Activated T-cell treated with anti-CD3 and anti-CD28 coated beads, Interleukin-2, amount 50 U/mL, for 72 hours (primary cell): ENCODE data around the gene UMODL1. TPM values are rescaled to one million over a fixed set of nuclear protein-coding genes. Genes with fewer than 3 reads are reported as not detected.
"Not testable (repeated sequence)": the region's sequence is repeated elsewhere in the genome, so short reads cannot be mapped to it uniquely, and the experiment has no call there.

Experiments used
- ATAC-seq, 2 donors: fragments of 150-1000 bp; cut with Tn5 transposase; replicated peaks in 1 of 2; 2 replicates each; pipeline ENCODE4 v1.10.0; 2021; ENCODE audit warnings: moderate library complexity in 2 of 2, mild to moderate bottlenecking in 1 of 2
- DNase-seq, 2 donors: peaks; one replicate each; pipeline ENCODE4 v3.0.0; 2021 to 2022; ENCODE audit warnings: mixed read lengths in 1 of 2
- H3K27ac Mint-ChIP-seq: one replicate; pipeline ENCODE4 v1.8.0; 2022; ENCODE audit warnings: mild to moderate bottlenecking, moderate library complexity, mixed read lengths
- H3K27me3 Mint-ChIP-seq: one replicate; pipeline ENCODE4 v1.8.0; 2022; ENCODE audit warnings: low read depth, mixed read lengths
- H3K36me3 Mint-ChIP-seq, 2 donors: one replicate each; pipeline ENCODE4 v1.8.0; 2022; ENCODE audit warnings: mixed read lengths in 2 of 2, mild to moderate bottlenecking in 1 of 2; ENCODE audit not compliant: insufficient read depth in 2 of 2
- H3K4me1 Mint-ChIP-seq: one replicate; pipeline ENCODE4 v1.8.0; 2022; ENCODE audit warnings: low read depth, mixed read lengths
- H3K4me3 Mint-ChIP-seq, 2 donors: one replicate each; pipeline ENCODE4 v1.8.0; 2022; ENCODE audit warnings: mild to moderate bottlenecking in 2 of 2, mixed read lengths in 2 of 2, moderate library complexity in 2 of 2
- H3K9me3 Mint-ChIP-seq, 2 donors: one replicate each; pipeline ENCODE4 v1.8.0; 2022; ENCODE audit warnings: mixed read lengths in 2 of 2
- total RNA-seq, 2 donors: library from RNA; stranded (reverse); gene quantifications; one replicate each; pipeline ENCODE4 v1.2.3, GENCODE V29; 2022

The UMODL1 gene
- total RNA-seq, 2 donors from 2014 or later, result 0.39 to 0.89 TPM

DNA sequence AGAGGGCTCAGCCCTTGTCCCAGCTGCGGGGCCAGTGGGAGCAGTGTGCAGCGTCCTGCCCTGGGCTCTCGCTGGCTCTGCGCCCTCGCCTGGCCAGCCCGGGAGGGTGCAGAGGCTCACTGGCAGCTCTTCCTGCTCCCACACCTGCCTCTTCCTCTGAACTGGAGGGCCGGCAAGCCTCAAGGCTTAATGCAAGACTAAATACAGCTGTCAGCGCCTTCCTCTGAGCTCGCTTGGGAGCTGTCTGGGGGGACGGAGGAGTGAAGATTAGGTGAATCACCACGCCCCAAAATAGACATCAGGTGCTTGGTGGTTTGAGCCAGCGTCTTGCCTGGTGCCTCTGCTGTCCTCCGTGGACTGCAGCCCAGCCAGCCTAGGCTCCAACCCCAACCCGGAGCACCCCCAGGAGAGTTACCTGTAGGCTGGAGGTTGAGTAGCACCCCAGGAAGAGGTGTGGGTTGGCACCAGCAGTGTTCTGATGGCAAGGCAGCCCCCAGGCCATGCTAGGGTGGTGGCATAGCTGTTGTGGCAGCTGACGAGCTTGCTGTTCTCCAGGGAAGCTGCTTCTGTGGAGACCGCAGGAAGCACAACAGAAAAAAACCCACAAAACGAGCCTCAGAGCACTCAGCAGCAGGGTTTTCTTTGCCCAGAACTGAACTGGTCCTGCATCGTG is 36.9 kb downstream of the UMODL1 start:
- no peaks in the 10 kb centered on the region for H3K36me3 Mint-ChIP-seq
- H3K4me3 Mint-ChIP-seq, result peak overlapping the region in 1 of 2 donors; percentile 41
- H3K4me1 Mint-ChIP-seq, result no peaks in the 10 kb centered on the region
- no peaks in the 10 kb centered on the region for H3K27me3 Mint-ChIP-seq
- no peaks in the 10 kb centered on the region for H3K9me3 Mint-ChIP-seq
- H3K27ac Mint-ChIP-seq, result no peak overlapping the region
- peak; percentile 39 to 99 for ATAC-seq
- DNase-seq, result peak in 1 of 2 donors; percentile 79

DNA sequence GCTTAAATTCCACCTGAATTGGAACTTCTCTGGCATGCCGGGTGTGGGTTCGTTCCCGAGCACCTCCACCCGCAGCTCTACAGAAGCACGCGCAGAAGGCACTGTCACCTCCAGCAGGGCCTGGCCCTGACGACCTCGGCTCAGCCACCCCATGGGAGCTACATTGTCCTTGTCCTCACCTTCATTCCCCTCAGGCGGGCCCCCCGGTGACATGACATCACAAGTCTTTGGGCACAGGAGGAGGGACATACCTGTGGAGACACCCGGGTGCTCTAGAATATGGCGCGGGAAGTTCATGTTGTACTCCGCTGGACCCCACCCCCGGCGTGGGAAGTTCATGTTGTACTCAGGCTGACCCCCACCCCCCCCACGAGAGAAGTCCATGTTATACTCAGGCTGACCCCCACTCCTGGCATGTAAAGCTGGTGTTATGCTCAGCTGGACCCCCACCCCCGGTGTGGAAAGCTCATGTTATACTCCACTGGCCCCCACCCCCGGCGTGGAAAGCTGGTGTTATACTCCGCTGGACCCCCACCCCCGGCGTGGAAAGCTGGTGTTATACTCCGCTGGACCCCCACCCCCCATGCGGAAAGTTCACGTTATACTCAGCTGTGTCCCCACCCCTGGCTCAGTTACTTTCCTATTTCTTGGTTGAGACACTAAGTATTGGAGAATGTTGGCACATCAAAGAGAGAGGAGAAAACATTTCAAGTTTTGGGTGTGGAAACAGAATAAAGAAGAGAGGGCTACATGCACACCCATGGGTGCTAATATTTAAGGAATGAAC is 37.6 kb downstream of the UMODL1 start:
- H3K27ac Mint-ChIP-seq, result no peak overlapping the region
- ATAC-seq, result peak in 1 of 2 donors; percentile 6
- no peak for DNase-seq
- no peak overlapping the region for H3K4me3 Mint-ChIP-seq
- no peaks in the 10 kb centered on the region for H3K36me3 Mint-ChIP-seq
- no peaks in the 10 kb centered on the region for H3K4me1 Mint-ChIP-seq
- H3K27me3 Mint-ChIP-seq, result peaks cover under 1% of the 10 kb centered on the region
- no peaks in the 10 kb centered on the region for H3K9me3 Mint-ChIP-seq

DNA sequence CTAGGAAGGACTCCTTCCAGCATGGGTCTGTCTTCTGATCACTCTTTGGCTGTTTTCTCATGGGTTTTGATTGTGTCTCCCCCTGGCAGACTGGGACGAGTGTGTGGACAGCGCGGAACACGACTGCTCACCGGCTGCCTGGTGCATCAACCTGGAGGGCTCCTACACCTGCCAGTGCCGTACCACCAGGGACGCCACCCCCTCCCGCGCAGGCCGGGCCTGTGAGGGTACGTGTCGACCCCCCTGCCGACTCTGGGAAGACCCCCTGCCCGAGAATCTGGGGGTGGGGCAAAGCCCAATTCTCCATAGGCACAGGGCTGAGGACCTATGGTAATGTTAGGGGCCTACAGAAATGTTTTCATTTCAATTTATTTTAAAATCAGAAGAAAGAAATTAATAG is 38.4 kb downstream of the UMODL1 start:
- Mint-ChIP-seq H3K4me1 (no peaks in the 10 kb centered on the region), H3K4me3 (no peak overlapping the region), H3K27me3 (peaks cover 8% of the 10 kb centered on the region), H3K36me3 (no peaks in the 10 kb centered on the region), H3K9me3 (no peaks in the 10 kb centered on the region), H3K27ac (no peak overlapping the region)
- ATAC-seq (no peak), DNase-seq (no peak)

DNA sequence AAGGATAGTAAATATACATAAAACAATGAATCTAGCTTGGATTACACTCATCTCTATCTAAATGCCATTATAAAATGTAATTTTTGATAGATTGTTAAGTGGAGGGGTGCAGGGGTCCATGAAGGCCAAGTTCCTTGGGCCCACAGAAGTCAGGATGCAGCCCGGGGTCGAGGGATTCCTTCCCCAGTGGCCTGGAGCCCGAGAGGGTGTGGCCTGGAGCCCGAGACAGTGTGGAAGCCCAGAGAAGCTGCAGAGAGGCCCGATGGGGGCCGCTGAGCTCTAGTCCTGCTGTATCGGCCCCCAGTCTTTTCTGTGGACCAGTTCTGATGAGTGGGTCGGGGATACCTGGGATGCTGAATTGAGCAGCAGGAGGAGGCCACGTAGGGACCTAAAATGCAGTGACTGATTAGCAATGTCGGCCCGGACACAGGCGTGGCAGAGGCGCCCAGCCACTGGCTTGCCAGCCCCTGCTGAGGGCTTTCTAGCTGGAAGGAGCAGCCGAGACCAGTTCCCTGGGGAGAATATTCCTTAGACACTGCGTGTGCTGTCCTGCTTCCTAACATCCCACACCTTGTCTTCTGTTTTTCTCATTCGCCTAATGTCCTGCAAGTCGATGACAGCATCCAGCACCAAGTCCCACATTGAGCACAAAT is 38.9 kb downstream of the UMODL1 start:
- no peak for ATAC-seq
- no peaks in the 10 kb centered on the region for H3K4me1 Mint-ChIP-seq
- no peaks in the 10 kb centered on the region for H3K9me3 Mint-ChIP-seq
- no peak overlapping the region for H3K4me3 Mint-ChIP-seq
- no peak for DNase-seq
- no peaks in the 10 kb centered on the region for H3K36me3 Mint-ChIP-seq
- H3K27me3 Mint-ChIP-seq, result peaks cover 9% of the 10 kb centered on the region
- H3K27ac Mint-ChIP-seq, result no peak overlapping the region

DNA sequence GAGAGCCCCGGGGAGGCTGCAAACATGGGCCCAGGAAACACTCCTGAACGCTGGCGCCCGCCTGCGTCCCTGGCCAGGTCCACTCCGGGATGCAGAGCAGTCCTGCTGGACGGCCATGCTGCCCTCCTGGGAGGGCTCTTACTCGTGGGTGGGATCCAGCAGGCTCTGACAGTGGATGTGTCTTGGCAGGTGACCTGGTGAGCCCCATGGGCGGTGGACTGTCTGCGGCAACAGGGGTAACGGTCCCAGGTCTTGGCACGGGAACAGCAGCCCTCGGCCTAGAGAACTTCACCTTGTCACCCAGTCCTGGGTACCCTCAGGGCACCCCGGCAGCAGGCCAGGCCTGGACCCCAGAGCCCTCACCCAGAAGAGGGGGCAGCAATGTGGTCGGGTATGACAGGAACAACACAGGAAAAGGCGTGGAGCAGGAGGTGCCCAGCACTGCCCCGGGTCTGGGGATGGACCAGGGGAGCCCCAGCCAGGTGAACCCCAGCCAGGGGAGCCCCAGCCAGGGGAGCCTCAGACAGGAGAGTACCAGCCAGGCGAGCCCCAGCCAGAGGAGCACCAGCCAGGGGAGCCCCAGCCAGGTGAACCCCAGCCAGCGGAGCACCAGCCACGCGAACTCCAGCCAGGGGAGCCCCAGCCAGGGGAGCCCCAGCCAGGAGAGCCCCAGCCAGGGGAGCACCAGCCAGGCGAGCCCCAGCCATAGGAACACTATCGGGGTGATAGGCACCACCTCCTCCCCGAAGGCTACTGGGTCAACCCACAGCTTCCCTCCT is 39.8 kb downstream of the UMODL1 start:
- Mint-ChIP-seq H3K27ac (no peak overlapping the region), H3K4me3 (no peak overlapping the region), H3K4me1 (no peaks in the 10 kb centered on the region), H3K36me3 (no peaks in the 10 kb centered on the region), H3K9me3 (no peaks in the 10 kb centered on the region), H3K27me3 (peaks cover 9% of the 10 kb centered on the region)
- no peak for DNase-seq
- ATAC-seq, result no peak

DNA sequence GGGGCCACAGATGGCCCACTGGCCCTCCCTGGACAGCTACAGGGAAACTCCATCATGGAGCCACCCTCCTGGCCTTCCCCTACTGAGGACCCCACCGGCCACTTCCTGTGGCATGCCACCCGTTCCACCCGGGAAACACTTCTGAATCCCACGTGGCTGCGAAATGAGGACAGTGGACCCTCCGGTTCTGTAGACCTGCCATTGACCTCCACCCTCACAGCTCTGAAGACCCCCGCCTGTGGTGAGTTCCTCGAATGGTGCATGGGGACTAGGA is 40.3 kb downstream of the UMODL1 start:
- Mint-ChIP-seq H3K9me3 (no peaks in the 10 kb centered on the region), H3K36me3 (no peaks in the 10 kb centered on the region), H3K4me3 (no peak overlapping the region), H3K4me1 (peaks cover 2% of the 10 kb centered on the region), H3K27ac (no peak overlapping the region), H3K27me3 (peaks cover 9% of the 10 kb centered on the region)
- ATAC-seq (no peak), DNase-seq (no peak)

DNA sequence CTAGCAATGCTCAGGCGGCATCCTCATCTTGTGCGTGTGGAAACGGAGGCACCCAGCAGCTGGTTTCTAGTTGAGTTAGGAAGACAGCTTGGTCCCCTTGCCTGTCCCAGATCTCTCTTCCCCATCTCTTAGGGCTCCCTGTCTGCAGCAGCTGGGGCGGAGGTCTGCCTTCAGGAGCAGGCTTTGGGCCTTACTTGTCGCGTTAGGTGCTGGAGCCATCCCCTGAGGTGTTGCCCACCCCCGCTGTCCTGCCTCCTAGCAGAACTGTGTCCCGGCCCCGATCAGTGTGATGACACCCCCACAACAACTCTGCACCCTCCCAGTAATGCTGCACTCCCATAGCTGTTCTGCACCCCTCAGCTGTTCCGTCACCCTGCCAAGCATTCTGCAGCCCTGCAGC is 40.7 kb downstream of the UMODL1 start:
- Mint-ChIP-seq H3K4me3 (no peak overlapping the region), H3K36me3 (no peaks in the 10 kb centered on the region), H3K27me3 (peaks cover 9% of the 10 kb centered on the region), H3K9me3 (no peaks in the 10 kb centered on the region), H3K27ac (no peak overlapping the region), H3K4me1 (peaks cover 6% of the 10 kb centered on the region)
- no peak for ATAC-seq
- no peak for DNase-seq

DNA sequence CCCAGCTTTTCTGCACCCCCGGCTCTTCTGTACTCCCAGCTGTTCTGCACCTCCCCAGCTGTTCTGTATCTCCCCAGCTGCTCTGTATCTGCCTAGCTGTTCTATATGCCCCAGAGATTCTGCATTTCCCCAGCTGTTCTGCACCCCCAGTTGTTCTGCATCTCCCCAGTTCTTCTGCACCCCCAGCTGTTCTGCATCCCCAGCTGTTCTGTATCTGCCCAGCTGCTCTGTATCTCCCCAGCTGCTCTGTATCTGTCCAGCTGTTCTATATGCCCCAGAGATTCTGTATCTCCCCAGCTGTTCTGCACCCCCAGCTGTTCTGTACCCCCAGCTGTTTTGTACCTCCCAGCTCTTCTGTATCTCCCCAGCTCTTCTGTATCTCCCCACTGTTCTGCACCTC is 41.1 kb downstream of the UMODL1 start:
- Mint-ChIP-seq H3K27ac (no peak overlapping the region), H3K27me3 (peaks cover 13% of the 10 kb centered on the region), H3K4me1 (peaks cover 10% of the 10 kb centered on the region), H3K4me3 (no peak overlapping the region), H3K36me3 (no peaks in the 10 kb centered on the region), H3K9me3 (no peaks in the 10 kb centered on the region)
- DNase-seq, result no peak
- ATAC-seq, result no peak

DNA sequence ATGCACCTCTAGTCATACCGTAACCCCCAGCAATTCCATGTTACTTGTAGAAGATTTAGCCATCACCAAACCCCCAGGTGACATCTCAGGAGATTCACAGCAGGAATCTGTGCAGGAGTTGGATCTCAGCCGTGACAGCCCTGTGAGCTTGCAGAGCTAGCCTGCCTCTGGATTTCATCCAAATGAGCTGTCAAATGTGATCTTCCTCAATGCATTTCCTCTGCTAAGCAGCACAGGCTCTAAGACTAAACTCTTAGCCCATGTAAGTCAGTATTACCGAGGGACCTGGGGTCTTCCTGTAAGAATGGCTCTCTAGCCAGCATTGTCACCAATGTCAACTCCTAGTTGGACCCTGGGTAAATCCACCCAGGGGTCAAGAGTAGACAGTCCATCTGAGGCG is 41.7 kb downstream of the UMODL1 start:
- Mint-ChIP-seq H3K27me3 (peaks cover 19% of the 10 kb centered on the region), H3K4me1 (peaks cover 16% of the 10 kb centered on the region), H3K36me3 (no peaks in the 10 kb centered on the region), H3K9me3 (no peaks in the 10 kb centered on the region), H3K27ac (no peak overlapping the region), H3K4me3 (no peak overlapping the region)
- ATAC-seq, result no peak
- DNase-seq, result no peak

DNA sequence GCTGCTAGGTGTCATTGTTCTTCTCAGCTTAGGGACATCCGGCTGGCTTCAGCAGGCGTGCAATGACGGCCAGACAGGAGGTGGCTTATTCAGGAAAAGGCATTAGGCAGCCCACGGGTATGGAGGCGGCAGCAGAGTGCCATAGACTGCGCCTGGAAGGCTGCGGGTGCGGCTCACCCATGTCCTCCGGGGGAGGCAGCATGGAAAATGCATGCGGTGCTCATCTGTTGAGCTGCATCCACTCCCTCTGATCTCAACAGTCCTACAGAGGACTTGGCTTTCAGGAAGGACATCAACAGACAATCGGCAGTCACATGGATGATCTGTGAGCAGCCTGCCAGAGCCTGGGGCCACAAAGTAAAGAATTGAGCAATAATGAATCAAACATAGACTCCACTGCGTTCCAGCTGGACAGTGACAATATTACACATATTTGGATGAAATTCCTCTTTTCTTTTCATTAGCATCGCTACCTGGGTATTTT is 42.9 kb downstream of the UMODL1 start:
- ATAC-seq, result no peak
- no peaks in the 10 kb centered on the region for H3K36me3 Mint-ChIP-seq
- no peak for DNase-seq
- H3K4me3 Mint-ChIP-seq, result no peak overlapping the region
- H3K27ac Mint-ChIP-seq, result no peak overlapping the region
- H3K9me3 Mint-ChIP-seq, result no peaks in the 10 kb centered on the region
- peaks cover 27% of the 10 kb centered on the region for H3K4me1 Mint-ChIP-seq
- H3K27me3 Mint-ChIP-seq, result peaks cover 27% of the 10 kb centered on the region

DNA sequence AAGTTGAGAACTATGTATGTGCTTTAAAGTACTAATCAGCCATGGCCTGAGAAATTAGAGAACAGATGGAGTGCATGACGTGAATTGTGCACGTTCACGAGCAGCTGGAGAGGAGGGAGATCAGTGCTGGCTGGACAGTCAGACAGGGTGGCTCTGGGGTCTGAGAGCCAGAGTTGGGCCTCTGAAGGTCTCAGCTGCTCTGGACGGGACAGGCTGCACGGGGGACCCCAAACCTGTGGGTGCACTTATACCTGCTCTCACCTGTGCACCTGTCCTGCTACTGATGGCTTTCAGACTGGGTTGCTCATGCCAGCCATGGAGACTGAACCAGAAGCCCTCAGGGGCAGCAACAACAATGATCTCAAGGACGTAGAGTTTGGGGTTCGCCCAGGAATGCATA is 43.5 kb downstream of the UMODL1 start:
- H3K27me3 Mint-ChIP-seq, result peaks cover 34% of the 10 kb centered on the region
- H3K36me3 Mint-ChIP-seq, result no peaks in the 10 kb centered on the region
- DNase-seq (no peak), ATAC-seq (no peak)
- H3K4me1 Mint-ChIP-seq, result peaks cover 33% of the 10 kb centered on the region
- H3K9me3 Mint-ChIP-seq, result no peaks in the 10 kb centered on the region
- no peak overlapping the region for H3K4me3 Mint-ChIP-seq
- no peak overlapping the region for H3K27ac Mint-ChIP-seq

DNA sequence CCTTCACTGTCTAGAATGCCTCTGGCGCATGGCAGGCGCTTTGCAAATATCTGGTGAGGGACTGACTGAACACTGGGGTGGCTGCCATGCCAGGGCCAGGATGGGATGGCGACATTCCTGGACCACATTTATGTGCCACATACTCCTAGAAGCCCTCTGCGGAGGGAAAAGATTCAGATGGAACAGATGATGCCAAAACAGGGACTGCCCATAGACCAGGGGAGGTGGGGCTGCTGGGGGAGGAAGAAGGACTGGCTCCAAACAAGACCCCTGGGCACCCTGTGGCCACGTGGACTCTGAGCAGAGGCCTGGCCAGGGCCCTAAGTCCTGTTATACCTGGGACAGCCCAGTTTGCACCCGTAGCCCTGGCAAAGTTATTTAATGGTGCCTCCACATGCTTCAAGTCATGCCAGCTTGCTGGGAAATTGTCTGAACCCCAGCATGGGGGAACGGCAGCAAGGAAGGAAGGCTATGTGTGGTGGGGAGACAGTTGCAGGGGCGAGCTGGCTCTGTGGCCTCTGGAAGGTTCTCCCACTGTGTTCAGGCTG is 44.1 kb downstream of the UMODL1 start:
- H3K4me3 Mint-ChIP-seq, result no peak overlapping the region
- H3K4me1 Mint-ChIP-seq, result peaks cover 35% of the 10 kb centered on the region

DNA sequence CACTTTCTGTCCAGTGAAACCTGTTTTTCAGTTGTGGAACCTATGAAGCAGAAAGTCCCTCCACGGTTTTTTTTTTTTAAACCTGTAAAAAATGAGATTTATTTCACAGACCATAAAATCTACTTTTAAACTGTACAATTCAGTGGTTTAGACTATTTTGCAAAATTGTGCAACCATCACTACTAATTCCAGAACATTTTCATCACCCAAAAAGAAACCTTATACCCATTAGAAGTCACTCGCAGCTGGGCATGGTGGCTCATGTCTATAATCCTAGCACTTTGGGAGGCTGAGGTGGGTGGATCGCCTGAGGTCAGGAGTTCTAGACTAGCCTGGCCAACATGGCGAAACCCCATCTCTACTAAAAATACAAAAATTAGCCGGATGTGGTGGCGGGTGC is 45.4 kb downstream of the UMODL1 start:
- not testable (repeated sequence) for H3K4me3 Mint-ChIP-seq, H3K36me3 Mint-ChIP-seq, ATAC-seq, DNase-seq, H3K9me3 Mint-ChIP-seq
- peak overlapping the region; percentile 21 for H3K27ac Mint-ChIP-seq
- peaks cover 53% of the 10 kb centered on the region for H3K27me3 Mint-ChIP-seq
- peaks cover 40% of the 10 kb centered on the region for H3K4me1 Mint-ChIP-seq

More for the DNA sequence above, 44.1 kb downstream of the UMODL1 start:
- ATAC-seq (no peak), DNase-seq (no peak)
- no peaks in the 10 kb centered on the region for H3K36me3 Mint-ChIP-seq
- peaks cover 39% of the 10 kb centered on the region for H3K27me3 Mint-ChIP-seq
- no peaks in the 10 kb centered on the region for H3K9me3 Mint-ChIP-seq
- H3K27ac Mint-ChIP-seq, result no peak overlapping the region
